Vagina (tissue), 2 donors: ENCODE results near the gene ELMO1. TPM values are rescaled to one million over a fixed set of nuclear protein-coding genes. Genes with fewer than 3 reads are reported as not detected.

Source experiments
- DNase-seq, 2 donors: peaks; one replicate each; pipeline ENCODE4 v3.0.0-alpha.2; 2017; ENCODE audit errors: extremely low spot score in 2 of 2
- H3K27ac ChIP-seq: fragments of 200-600 bp; sonication (generic); one replicate; pipeline ENCODE4 v1.5.1; 2019
- H3K27me3 ChIP-seq: fragments of 200-600 bp; sonication (generic); one replicate; pipeline ENCODE4 v1.5.1; 2019
- H3K36me3 ChIP-seq, 2 donors: fragments of 200-600 bp; sonication (generic); one replicate each; pipeline ENCODE4 v1.5.1; 2017 to 2019
- H3K4me1 ChIP-seq: fragments of 200-600 bp; sonication (generic); one replicate; pipeline ENCODE4 v1.5.1; 2019
- H3K4me3 ChIP-seq, 2 donors: fragments of 200-600 bp; sonication (generic); 1 replicate in 1 of 2; 2 replicates in 1 of 2; pipeline ENCODE4 v1.5.1; 2016 to 2019
- H3K9me3 ChIP-seq: fragments of 200-600 bp; sonication (generic); one replicate; pipeline ENCODE4 v1.5.1; 2019
- CTCF ChIP-seq, 3 experiments: fragments of 450-650 bp in 2 of 3; fragments of 200-600 bp in 1 of 3; sonication (generic) in 1 of 3; IDR thresholded peaks; one replicate each; pipeline ENCODE4 v1.5.1; 2017 to 2019; ENCODE audit warnings: antibody characterized with exemption in 3 of 3, mild to moderate bottlenecking in 2 of 3, moderate library complexity in 2 of 3
- POLR2A ChIP-seq, 2 donors: fragments of 450-650 bp; IDR thresholded peaks; one replicate each; pipeline ENCODE4 v1.6.1; 2017; ENCODE audit warnings: antibody characterized with exemption in 2 of 2, mild to moderate bottlenecking in 2 of 2, moderate library complexity in 2 of 2
- POLR2AphosphoS5 ChIP-seq, 2 donors: sonication (generic); formaldehyde crosslinking; IDR thresholded peaks; one replicate each; pipeline ENCODE4 v1.9.0; 2017; ENCODE audit warnings: antibody characterized with exemption in 2 of 2, mild to moderate bottlenecking in 2 of 2, low read depth in 1 of 2; ENCODE audit not compliant: insufficient read depth in 1 of 2
- intact Hi-C: fragments of 100-400 bp; cut with DNase I; formaldehyde crosslinking; loops from one replicate; pipeline ENCODE4 v1.15.1; 2023
- total RNA-seq: library from RNA; depleted of rRNA; stranded (reverse); fragments of >200 nt; gene quantifications from one replicate; pipeline ENCODE4 v1.2.3, GENCODE V29; 2016

The ELMO1 gene
- total RNA-seq, 1 donor from 2014 or later = 74.4 TPM

DNA sequence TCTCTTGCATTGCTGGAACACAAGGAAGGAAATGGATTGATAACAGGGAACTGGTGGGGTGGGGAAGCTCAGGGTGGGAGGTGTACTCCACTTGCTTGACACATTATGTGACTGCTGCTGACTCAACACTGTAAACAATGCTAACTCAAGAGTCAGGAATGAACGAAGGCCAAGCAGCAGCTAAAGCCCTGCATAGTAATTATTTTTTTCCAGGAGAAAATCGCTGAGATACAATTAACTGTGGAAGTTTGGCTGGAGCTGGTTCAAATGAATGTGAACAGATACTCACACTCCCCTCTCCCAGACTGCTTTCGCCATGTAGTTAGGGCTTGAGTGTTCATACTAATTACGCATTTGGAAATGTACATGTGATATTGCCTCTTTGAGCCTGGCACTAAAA is 553.5 kb downstream of the ELMO1 start:
- no peaks in the 10 kb centered on the region for H3K27me3 ChIP-seq
- H3K9me3 ChIP-seq = no peaks in the 10 kb centered on the region
- no peaks in the 10 kb centered on the region for H3K36me3 ChIP-seq
- H3K27ac ChIP-seq = no peak overlapping the region
- no peak for DNase-seq
- H3K4me3 ChIP-seq = no peak overlapping the region
- no peaks in the 10 kb centered on the region for H3K4me1 ChIP-seq
- intact Hi-C loops = no loop called here
- TF ChIP-seq CTCF (IDR thresholded peaks at IDR 0.05) (no peak), POLR2A (IDR thresholded peaks at IDR 0.05) (no peak), POLR2AphosphoS5 (IDR thresholded peaks at IDR 0.05; ENCODE audit: insufficient read depth in 1 of 2, low read depth in 1 of 2) (no peak)

GRCh38 chr7:36894190-36894589 is 554.5 kb downstream of the ELMO1 start:
- no peak for TF ChIP-seq POLR2AphosphoS5 (IDR thresholded peaks at IDR 0.05; ENCODE audit: insufficient read depth in 1 of 2, low read depth in 1 of 2)
- no peak for TF ChIP-seq CTCF (IDR thresholded peaks at IDR 0.05)
- no peak for TF ChIP-seq POLR2A (IDR thresholded peaks at IDR 0.05)
- Histone ChIP-seq H3K27ac (no peak overlapping the region), H3K27me3 (no peaks in the 10 kb centered on the region), H3K9me3 (no peaks in the 10 kb centered on the region), H3K36me3 (no peaks in the 10 kb centered on the region), H3K4me1 (no peaks in the 10 kb centered on the region), H3K4me3 (no peak overlapping the region)
- intact Hi-C loops = no loop called here
- no peak for DNase-seq

- Histone ChIP-seq H3K4me3 (no peak overlapping the region), H3K36me3 (no peaks in the 10 kb centered on the region), H3K4me1 (no peaks in the 10 kb centered on the region), H3K27me3 (no peaks in the 10 kb centered on the region), H3K9me3 (no peaks in the 10 kb centered on the region), H3K27ac (no peak overlapping the region)
- intact Hi-C loops = no loop called here
- TF ChIP-seq POLR2AphosphoS5 (IDR thresholded peaks at IDR 0.05; ENCODE audit: insufficient read depth in 1 of 2, low read depth in 1 of 2) (no peak), CTCF (IDR thresholded peaks at IDR 0.05) (no peak), POLR2A (IDR thresholded peaks at IDR 0.05) (no peak)
- no peak for DNase-seq
Measured at GRCh38 chr7:36889182-36889581, 559.5 kb downstream of the ELMO1 start.

GRCh38 chr7:36887969-36888368 is 560.7 kb downstream of the ELMO1 start:
- Histone ChIP-seq H3K4me1 (no peaks in the 10 kb centered on the region), H3K9me3 (no peaks in the 10 kb centered on the region), H3K27me3 (no peaks in the 10 kb centered on the region), H3K27ac (no peak overlapping the region), H3K36me3 (no peaks in the 10 kb centered on the region), H3K4me3 (no peak overlapping the region)
- intact Hi-C loops = no loop called here
- DNase-seq = no peak
- TF ChIP-seq POLR2A (IDR thresholded peaks at IDR 0.05) (no peak), CTCF (IDR thresholded peaks at IDR 0.05) (no peak), POLR2AphosphoS5 (IDR thresholded peaks at IDR 0.05; ENCODE audit: insufficient read depth in 1 of 2, low read depth in 1 of 2) (no peak)

DNA sequence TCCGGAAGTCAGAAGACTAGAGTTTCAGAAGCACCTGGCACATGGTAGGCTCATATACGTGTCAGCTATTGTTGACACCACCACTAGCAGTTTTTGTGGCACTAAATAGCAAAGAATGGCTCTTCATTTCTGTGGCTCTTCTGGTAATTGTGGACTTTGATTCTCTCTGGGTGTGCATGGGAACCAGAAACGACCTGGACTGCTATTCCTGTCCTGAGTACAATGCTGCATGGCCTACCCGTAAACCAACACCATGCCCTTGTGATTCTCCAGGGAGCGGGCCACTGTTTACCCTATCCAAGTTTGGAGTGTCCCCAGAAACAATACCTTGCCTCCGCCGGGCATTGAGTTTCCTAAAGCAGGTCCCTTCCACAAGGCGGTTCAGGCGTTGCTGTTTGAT is 561.4 kb downstream of the ELMO1 start:
- DNase-seq = no peak
- H3K36me3 ChIP-seq = no peaks in the 10 kb centered on the region
- no peak for TF ChIP-seq POLR2AphosphoS5 (IDR thresholded peaks at IDR 0.05; ENCODE audit: insufficient read depth in 1 of 2, low read depth in 1 of 2)
- TF ChIP-seq CTCF (IDR thresholded peaks at IDR 0.05) = no peak
- TF ChIP-seq POLR2A (IDR thresholded peaks at IDR 0.05) = no peak
- no peaks in the 10 kb centered on the region for H3K9me3 ChIP-seq
- H3K4me3 ChIP-seq = no peak overlapping the region
- no peaks in the 10 kb centered on the region for H3K4me1 ChIP-seq
- H3K27me3 ChIP-seq = no peaks in the 10 kb centered on the region
- H3K27ac ChIP-seq = no peak overlapping the region
- intact Hi-C loops = no loop called here
